Peyer's patch (tissue), 4 donors: ENCODE measurements around the gene MREG. TPM values are rescaled to one million over a fixed set of nuclear protein-coding genes. Genes with fewer than 3 reads are reported as not detected.

Experiments
- DNase-seq, 3 donors: peaks; one replicate each; pipeline ENCODE4 v3.0.0-alpha.2; 2017 to 2019
- H3K27ac ChIP-seq, 4 donors: fragments of 200-600 bp; sonication (generic); one replicate each; pipeline ENCODE4 v1.5.1; 2016 to 2019
- H3K27me3 ChIP-seq, 2 donors: fragments of 200-600 bp; sonication (generic); one replicate each; pipeline ENCODE4 v1.5.1; 2019
- H3K36me3 ChIP-seq, 3 donors: fragments of 200-600 bp; sonication (generic); one replicate each; pipeline ENCODE4 v1.5.1; 2016 to 2019
- H3K4me1 ChIP-seq, 4 donors: fragments of 200-600 bp; sonication (generic); one replicate each; pipeline ENCODE4 v1.5.1; 2016 to 2019
- H3K4me3 ChIP-seq, 4 donors: fragments of 200-600 bp; sonication (generic); 1 replicate in 3 of 4; 2 replicates in 1 of 4; pipeline ENCODE4 v1.5.1; 2016 to 2019; ENCODE audit warnings: mild to moderate bottlenecking in 1 of 4
- H3K9me3 ChIP-seq, 4 donors: fragments of 200-600 bp; sonication (generic); one replicate each; pipeline ENCODE4 v1.5.1; 2016 to 2019; ENCODE audit warnings: mild to moderate bottlenecking in 1 of 4
- POLR2A ChIP-seq, 2 donors: fragments of 450-650 bp; IDR thresholded peaks; one replicate each; pipeline ENCODE4 v1.5.1; 2017; ENCODE audit warnings: antibody characterized with exemption in 2 of 2, mild to moderate bottlenecking in 2 of 2, moderate library complexity in 2 of 2
- total RNA-seq, 4 donors: library from RNA; depleted of rRNA; stranded (reverse); fragments of >200 nt; gene quantifications; one replicate each; pipeline ENCODE4 v1.1.0, GENCODE V29; 2016
- TF ChIP-seq, protein P1 (sequence below), 6 experiments: fragments of 450-650 bp in 4 of 6; fragments of 200-600 bp in 2 of 6; sonication (generic) in 1 of 6; IDR thresholded peaks; one replicate each; pipeline ENCODE4 v1.5.1; 2017 to 2019; ENCODE audit warnings: antibody characterized with exemption in 6 of 6, mild to moderate bottlenecking in 3 of 6, moderate library complexity in 1 of 6

The MREG gene
- total RNA-seq, 4 donors from 2014 or later: 6.2 to 10.7 (median 7.2) TPM

DNA sequence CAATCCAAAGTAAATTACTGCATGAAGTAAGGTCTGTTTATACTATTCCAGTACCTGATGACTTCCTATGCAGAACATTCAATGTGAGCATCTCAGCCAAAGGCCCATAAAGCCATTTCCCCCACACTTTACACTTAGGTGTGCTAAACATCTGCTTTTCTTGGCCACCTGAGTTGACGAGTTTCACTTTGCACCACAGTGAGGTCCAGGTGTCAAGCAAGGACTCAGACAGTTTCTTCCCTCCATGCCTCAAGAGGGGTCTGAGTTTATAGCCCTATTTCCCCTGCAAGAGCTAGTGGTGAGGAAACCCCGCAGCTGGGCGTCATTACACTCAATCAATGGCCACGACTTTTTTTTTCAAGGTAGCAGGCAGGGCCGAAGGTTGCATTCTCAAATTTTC is 107.7 kb downstream of the MREG start:
- Histone ChIP-seq H3K27me3 (no peaks in the 10 kb centered on the region), H3K36me3 (no peaks in the 10 kb centered on the region), H3K4me1 (no peaks in the 10 kb centered on the region), H3K4me3 (no peak overlapping the region), H3K27ac (no peak overlapping the region), H3K9me3 (no peaks in the 10 kb centered on the region)
- no peak for DNase-seq
- TF ChIP-seq, protein P1, sequence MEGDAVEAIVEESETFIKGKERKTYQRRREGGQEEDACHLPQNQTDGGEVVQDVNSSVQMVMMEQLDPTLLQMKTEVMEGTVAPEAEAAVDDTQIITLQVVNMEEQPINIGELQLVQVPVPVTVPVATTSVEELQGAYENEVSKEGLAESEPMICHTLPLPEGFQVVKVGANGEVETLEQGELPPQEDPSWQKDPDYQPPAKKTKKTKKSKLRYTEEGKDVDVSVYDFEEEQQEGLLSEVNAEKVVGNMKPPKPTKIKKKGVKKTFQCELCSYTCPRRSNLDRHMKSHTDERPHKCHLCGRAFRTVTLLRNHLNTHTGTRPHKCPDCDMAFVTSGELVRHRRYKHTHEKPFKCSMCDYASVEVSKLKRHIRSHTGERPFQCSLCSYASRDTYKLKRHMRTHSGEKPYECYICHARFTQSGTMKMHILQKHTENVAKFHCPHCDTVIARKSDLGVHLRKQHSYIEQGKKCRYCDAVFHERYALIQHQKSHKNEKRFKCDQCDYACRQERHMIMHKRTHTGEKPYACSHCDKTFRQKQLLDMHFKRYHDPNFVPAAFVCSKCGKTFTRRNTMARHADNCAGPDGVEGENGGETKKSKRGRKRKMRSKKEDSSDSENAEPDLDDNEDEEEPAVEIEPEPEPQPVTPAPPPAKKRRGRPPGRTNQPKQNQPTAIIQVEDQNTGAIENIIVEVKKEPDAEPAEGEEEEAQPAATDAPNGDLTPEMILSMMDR (IDR thresholded peaks at IDR 0.05): no peak
- no peak for TF ChIP-seq POLR2A (IDR thresholded peaks at IDR 0.05)

- Histone ChIP-seq H3K36me3 (no peaks in the 10 kb centered on the region), H3K9me3 (no peaks in the 10 kb centered on the region), H3K4me3 (no peak overlapping the region), H3K27ac (no peak overlapping the region), H3K27me3 (no peaks in the 10 kb centered on the region), H3K4me1 (no peaks in the 10 kb centered on the region)
- no peak for DNase-seq
- TF ChIP-seq, protein P1 (IDR thresholded peaks at IDR 0.05): no peak
- TF ChIP-seq POLR2A (IDR thresholded peaks at IDR 0.05): no peak
Observed at GRCh38 chr2:215904101-215904500, 109.2 kb downstream of the MREG start.

DNA sequence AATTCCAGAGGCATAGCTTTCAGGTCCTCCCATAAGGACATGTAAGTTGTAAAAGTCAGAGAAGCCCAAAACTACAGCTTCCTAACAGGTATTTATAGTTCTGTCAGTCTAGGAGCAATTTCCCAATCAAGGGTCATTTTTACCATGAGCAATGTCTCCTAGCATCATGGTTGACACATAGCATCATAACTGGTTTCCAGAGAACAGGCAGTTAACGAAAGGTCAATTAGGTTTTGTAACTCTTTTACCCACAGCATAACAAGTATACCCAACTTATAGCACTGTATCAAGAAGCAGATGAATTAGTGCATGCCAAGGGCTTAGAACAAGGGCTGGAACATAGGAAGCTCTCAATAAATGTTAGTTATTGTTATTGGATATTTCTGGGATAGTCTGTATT is 110.1 kb downstream of the MREG start:
- Histone ChIP-seq H3K27ac (no peak overlapping the region), H3K9me3 (no peaks in the 10 kb centered on the region), H3K36me3 (no peaks in the 10 kb centered on the region), H3K4me3 (no peak overlapping the region), H3K4me1 (no peaks in the 10 kb centered on the region), H3K27me3 (no peaks in the 10 kb centered on the region)
- DNase-seq: no peak
- no peak for TF ChIP-seq POLR2A (IDR thresholded peaks at IDR 0.05)
- TF ChIP-seq, protein P1 (IDR thresholded peaks at IDR 0.05): no peak

- TF ChIP-seq, protein P1 (IDR thresholded peaks at IDR 0.05): no peak
- no peak for TF ChIP-seq POLR2A (IDR thresholded peaks at IDR 0.05)
- H3K9me3 ChIP-seq: no peaks in the 10 kb centered on the region
- no peaks in the 10 kb centered on the region for H3K4me1 ChIP-seq
- H3K27me3 ChIP-seq: no peaks in the 10 kb centered on the region
- no peaks in the 10 kb centered on the region for H3K36me3 ChIP-seq
- no peak for DNase-seq
- H3K27ac ChIP-seq: no peak overlapping the region
- H3K4me3 ChIP-seq: no peak overlapping the region
Observed at GRCh38 chr2:215901796-215902195, 111.6 kb downstream of the MREG start.

DNA sequence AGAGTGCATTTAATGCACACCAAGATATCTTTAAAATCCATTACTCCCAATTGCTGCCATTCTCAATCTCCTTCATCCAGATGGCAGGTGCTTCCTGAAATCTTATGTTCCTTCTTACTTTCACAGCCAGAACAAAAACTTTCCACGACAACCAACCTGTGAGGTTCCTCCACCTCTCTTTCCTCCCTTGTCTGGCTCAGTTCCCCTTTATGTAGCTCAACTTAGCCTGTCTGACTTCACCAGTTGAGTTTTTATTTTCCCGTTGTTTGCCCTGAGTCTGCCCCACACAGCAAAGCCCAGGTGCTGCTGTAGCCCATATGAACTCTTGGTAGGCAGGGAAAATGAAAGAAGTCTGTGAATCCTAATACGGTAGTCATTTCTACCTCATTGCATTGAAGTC is 112.5 kb downstream of the MREG start:
- Histone ChIP-seq H3K4me3 (no peak overlapping the region), H3K36me3 (no peaks in the 10 kb centered on the region), H3K9me3 (no peaks in the 10 kb centered on the region), H3K4me1 (no peaks in the 10 kb centered on the region), H3K27ac (no peak overlapping the region), H3K27me3 (no peaks in the 10 kb centered on the region)
- no peak for TF ChIP-seq POLR2A (IDR thresholded peaks at IDR 0.05)
- TF ChIP-seq, protein P1 (IDR thresholded peaks at IDR 0.05): no peak
- DNase-seq: no peak

GRCh38 chr2:215900203-215900611 is 113.1 kb downstream of the MREG start:
- Histone ChIP-seq H3K27me3 (no peaks in the 10 kb centered on the region), H3K4me3 (no peak overlapping the region), H3K36me3 (no peaks in the 10 kb centered on the region), H3K4me1 (no peaks in the 10 kb centered on the region), H3K9me3 (no peaks in the 10 kb centered on the region), H3K27ac (no peak overlapping the region)
- DNase-seq: no peak
- TF ChIP-seq, protein P1 (IDR thresholded peaks at IDR 0.05): no peak
- no peak for TF ChIP-seq POLR2A (IDR thresholded peaks at IDR 0.05)
